Keratinocyte (primary cell): ENCODE data around the gene MYLIP.

Experiments used
- EZH2 ChIP-seq: IDR thresholded peaks from one replicate; pipeline ENCODE4 v1.6.1; 2012; ENCODE audit warnings: inconsistent platforms, mild to moderate bottlenecking, low read length, moderate library complexity
- TF ChIP-seq, protein P1 (sequence below), 3 experiments: IDR thresholded peaks in 1 of 3; conservative IDR thresholded peaks in 1 of 3; optimal IDR thresholded peaks in 1 of 3; 2 replicates in 2 of 3; 3 replicates in 1 of 3; pipeline versions ENCODE3 to v1.5.1; 2011; ENCODE audit warnings: low read length in 3 of 3, mild to moderate bottlenecking in 3 of 3, moderate library complexity in 2 of 3, control low read depth in 1 of 3, inconsistent platforms in 1 of 3; ENCODE audit not compliant: insufficient read depth in 2 of 3; ENCODE audit errors: extremely low read depth in 1 of 3

- TF ChIP-seq, protein P1, sequence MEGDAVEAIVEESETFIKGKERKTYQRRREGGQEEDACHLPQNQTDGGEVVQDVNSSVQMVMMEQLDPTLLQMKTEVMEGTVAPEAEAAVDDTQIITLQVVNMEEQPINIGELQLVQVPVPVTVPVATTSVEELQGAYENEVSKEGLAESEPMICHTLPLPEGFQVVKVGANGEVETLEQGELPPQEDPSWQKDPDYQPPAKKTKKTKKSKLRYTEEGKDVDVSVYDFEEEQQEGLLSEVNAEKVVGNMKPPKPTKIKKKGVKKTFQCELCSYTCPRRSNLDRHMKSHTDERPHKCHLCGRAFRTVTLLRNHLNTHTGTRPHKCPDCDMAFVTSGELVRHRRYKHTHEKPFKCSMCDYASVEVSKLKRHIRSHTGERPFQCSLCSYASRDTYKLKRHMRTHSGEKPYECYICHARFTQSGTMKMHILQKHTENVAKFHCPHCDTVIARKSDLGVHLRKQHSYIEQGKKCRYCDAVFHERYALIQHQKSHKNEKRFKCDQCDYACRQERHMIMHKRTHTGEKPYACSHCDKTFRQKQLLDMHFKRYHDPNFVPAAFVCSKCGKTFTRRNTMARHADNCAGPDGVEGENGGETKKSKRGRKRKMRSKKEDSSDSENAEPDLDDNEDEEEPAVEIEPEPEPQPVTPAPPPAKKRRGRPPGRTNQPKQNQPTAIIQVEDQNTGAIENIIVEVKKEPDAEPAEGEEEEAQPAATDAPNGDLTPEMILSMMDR (optimal IDR thresholded peaks at IDR 0.05 in 1 of 3, IDR thresholded peaks at IDR 0.05 in 1 of 3, conservative IDR thresholded peaks at IDR 0.05 in 1 of 3; ENCODE audit: extremely low read depth in 1 of 3, insufficient read depth in 2 of 3, low read length in 3 of 3): no peak
- no peak for TF ChIP-seq EZH2
Measured at GRCh38 chr6:16089232-16090062, 39.4 kb upstream of the MYLIP start.
